Limb (tissue), 2 donors: ENCODE results near the gene TBL3.

Source experiments
- DNase-seq, 2 donors: peaks; one replicate each; pipeline ENCODE4 v3.0.0-alpha.2; 2016; ENCODE audit errors: extremely low spot score in 2 of 2

The TBL3 gene

DNA sequence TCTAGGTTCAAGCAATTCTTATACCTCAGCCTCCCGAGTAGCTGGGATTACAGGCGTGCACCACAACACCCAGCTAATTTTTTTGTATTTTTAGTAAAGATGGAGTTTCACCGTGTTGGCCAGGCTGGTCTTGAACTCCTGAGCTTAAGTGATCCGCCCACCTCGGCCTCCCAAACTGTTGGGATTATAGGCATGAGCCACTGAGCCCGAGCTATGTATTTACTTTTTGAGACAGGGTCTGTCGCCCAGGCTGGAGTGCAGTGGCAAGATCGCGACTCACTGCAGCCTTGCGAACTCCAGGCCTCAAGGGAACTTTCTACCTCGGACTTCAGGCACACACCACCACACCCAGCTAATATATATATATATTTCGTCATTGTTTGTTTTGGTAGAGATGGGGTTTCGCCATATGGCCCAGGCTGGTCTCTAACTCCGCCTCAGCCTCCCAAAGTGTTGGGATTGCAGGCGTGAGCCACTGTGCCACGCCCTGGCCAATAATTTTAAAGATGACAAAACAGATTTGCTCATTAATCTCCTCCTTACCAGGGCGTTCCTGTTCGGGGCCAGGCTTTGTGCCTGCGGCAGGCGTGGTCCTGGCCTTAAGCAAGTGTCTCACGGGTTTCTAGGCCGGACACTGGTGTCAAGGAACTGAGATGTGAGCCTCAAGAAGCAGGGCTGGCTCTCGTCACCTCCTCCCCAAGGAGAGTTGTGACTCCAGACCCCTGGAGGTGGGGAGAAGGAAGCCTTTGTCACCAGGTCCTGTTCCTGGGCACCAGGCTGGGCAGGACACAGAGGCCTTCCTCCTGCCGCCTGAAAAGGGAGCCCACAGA, 43.5 kb downstream of the TBL3 start:
- no peak for DNase-seq

DNA sequence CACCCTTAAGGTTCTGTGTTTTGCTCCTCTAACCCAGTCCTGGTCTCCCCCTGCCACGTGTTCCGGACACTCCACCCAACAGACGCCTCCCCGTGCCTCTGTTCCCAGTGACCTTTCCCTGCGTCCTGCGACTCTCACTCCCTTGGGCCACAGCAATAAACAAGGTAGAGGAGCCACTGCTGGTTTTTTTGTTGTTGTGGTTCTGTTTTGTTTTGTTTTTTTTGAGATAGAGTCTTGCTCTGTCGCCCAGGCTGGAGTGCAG, 44.0 kb downstream of the TBL3 start:
- DNase-seq = no peak

DNA sequence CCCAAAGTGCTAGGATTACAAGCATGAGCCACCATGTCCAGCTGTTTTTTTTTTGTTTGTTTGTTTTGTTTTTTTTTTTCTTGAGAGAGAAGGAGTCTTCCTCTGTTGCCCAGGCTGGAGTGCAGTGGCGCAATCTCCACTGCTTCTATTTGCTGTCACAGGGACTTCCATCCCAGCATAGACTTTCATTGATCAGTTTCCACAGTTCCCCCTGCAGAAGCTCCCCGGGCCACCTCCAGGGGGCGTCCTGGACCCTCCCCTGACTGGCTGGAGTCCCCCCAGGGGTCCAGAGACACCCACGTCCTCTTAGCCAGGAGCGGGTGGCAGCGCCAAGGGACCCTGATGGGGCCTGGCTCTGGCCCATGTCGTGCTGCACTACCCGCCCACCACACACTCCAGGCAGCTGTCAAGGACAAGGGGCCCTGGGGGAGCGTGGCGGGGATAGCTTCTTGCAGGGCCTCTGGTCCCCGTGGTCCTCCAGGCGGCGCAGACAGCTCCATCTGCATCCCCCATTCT, 44.6 kb downstream of the TBL3 start:
- no peak for DNase-seq

DNA sequence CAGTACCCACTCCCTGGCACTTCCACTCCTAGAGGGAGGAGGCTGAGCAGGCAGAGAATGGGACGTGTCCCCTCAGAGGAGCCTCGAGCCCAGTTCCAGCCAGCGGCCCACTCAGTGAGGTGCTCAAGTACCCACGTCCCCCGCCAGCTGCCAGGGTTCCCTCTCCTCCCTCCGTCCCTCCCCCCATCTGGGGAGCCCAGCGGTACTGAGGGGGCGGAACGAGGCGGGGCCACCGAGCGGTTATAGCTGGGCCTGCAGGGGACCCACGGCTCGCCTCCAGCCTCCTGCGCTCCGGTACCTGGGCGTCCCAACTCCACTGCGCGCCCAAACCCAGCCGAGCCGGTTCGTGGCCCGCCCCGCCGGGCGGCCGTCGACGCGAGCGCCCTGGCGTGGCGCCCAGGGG, 47.7 kb downstream of the TBL3 start, which contains the start of gene NPW:
TSS of gene NPW (plus strand) at position 268 of the 403 bp plus-strand sequence.
- peak in 1 of 2 donors; percentile 71 for DNase-seq

DNA sequence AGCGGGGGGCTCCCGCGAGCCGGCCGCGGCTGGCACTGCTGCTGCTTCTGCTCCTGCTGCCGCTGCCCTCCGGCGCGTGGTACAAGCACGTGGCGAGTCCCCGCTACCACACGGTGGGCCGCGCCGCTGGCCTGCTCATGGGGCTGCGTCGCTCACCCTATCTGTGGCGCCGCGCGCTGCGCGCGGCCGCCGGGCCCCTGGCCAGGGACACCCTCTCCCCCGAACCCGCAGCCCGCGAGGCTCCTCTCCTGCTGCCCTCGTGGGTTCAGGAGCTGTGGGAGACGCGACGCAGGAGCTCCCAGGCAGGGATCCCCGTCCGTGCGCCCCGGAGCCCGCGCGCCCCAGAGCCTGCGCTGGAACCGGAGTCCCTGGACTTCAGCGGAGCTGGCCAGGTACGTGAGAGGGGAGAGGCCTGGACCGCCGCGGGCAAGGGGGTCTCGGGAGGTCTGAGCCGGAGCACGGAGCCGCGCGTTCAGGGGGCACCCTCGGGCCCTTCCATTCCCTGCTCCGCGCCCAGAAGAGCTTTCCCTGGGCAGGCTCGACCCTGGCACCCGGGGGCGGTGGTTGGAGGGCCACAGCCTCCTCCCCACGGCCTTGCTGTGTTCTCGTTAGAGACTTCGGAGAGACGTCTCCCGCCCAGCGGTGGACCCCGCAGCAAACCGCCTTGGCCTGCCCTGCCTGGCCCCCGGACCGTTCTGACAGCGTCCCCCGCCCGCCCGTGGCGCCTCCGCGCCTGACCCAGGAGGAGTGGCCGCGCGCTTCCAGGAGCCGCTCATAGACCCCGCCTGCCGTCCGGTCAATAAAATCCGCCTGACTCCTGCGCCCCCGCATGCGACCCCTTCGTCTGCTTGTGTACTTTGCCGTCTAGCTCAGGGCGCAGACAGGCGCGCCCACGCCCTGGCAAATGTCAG, 48.3 kb downstream of the TBL3 start:
- DNase-seq = no peak

DNA sequence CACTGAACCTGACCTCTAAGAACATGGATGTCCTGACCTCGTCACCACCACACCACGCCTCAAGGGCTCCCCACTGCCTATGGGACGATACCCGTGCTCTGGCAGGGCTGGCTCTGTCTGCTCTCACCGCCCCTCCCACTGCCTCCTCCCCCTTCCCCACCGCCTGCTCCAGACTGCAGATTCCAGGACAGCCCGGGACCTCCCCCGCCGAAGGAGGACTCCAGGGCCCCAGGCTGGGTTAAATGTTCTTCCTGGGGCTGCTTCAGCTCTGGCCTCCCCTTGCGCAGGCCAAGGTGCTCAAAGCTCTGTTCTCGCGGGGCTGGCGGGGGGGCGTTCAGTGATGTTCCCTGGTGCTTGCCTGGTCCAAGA, 50.9 kb downstream of the TBL3 start:
- DNase-seq = no peak

DNA sequence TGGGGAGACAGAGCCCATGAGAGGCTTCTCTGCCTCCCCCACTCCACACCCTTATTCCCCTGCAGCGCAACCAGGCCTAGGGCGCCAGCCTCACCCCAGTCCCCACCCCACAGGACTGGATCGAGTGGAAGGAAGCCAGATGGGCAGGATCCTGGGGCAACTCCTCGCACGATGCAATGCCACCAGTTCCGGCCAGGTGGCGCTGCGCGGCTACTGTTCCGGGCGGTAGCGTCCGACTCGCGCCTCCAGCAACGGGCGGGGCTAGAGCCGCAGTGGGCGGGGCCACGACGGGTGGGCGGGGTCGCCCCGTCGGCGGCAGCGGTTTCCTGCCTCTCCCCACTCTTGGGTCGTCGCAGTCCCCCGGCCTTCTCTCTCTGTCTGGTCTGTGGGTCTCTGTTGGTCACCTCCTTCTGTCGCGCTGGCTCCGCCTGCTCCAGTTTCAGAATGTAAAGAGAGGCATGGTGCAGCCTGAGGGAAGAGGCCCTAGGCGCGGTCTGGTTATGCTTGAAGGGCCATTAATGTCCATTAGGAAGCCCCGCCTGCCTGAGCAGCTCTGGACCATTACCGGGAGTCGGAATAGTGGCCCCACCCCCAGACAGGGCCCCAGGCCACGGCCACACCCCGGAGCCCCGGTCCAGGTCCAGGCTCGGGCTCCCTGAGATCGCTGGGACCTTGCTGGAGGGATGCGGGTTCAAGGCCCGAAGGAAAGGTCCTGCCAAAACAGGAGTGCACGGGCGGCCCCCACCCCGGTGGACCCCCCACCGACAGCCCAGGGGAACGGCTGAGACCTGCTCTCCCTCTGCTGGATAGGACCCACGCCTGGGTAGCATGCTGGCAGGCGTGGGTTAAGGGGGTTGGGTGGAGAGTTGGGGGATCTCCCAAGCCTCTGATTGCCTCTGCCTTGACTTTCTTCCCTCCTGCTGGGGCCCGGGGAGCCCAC, 51.5 kb downstream of the TBL3 start:
- peak; percentile 90 to 97 for DNase-seq

DNA sequence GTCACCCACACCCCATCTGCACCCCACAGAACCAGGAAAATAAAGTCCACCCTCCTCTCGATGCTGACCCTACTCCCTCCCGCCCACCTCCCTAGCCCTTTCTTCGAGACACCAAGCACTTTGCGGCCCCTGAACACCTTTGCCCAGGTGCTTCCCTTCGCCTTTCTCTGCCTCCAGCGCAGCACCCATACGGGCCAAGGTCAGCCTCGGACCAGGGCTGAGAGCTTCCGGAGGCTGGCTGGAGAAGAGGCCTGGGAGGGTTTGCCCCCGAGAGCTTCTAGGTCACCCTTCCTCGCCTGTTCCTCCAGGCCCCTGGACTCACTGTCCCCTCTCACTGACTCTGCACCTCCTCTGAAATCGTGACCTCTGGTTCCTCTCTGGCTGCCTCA, 52.2 kb downstream of the TBL3 start:
- no peak for DNase-seq

DNA sequence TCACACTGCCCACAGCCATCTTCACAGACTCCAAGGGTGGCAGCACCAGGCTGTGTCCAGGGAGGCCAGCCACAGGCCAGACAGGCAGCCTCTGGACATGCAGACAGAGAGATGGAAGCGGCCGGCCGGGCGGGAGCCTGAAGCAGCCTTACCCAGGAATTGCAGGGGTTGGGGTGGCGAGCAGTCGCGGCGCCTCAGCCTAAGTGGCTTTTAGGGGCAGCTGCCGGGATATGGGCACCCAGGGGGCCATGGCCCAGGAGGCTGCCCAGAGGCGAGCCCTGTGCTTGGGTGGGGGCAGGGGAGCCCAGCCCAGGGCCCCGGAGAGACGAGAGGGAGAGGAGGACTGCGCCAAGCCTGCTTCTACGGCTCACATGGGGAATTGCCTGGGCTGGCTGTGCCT, 53.4 kb downstream of the TBL3 start:
- DNase-seq = peak in 1 of 2 donors; percentile 26

DNA sequence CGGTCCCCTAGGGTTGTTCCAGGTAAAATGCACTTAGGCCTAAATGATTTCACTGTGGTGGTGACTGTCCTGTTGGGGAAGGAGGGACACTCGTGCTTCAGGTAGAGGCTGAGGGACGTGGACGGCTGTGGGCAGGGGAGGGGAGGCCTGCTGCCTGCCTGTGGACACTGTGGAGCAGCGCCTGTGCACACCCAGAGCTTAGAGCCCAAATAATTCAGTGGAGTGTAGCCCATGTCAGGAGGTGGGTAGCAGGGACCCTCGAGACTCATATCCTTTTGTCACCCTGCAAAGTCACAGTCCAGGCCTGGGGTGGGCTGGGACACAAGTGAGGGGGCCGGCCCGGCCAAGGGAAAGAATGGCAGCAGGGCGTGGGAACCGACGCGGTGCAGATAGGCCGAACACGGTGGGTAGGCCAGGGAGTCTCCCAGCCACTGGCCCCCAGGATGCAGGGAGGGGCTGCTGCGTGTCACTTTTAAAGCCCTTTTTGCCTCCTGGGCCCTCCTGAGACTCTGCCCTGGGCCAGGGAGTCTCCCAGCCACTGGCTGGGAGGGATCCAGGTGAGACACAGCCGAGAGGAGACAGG, 54.1 kb downstream of the TBL3 start:
- DNase-seq = peak in 1 of 2 donors; percentile 39

DNA sequence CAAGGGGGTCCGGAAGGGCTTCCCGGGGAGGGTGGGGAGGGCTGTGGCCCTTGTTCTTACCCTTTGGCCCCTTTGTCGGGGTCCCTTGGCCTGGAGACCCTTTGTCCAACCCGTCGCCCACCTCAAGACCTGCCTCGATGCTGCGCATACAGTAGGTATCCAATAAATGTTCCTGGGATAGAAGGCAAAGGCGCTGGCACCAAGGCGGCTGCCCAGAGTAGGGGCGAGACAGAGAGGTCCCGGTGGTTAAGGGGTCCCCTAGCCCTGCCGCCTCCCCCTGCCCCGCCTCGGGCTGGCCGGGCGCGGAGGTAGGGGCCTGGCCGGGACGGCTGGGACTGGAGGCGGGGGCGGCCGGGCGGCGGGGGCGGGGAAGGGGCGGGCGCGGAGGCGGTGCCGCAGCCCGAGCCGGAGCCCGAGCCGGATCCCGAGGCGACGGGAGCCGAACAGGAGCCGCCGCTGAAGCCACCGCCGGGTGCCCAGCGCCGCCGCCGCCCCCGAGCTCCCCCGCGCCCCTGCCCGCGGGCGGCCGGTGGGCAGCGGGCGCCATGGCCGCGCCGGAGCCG, 54.7 kb downstream of the TBL3 start, which contains the start of gene NHERF2:
TSS of gene NHERF2 (plus strand) at position 442 of the 563 bp plus-strand sequence. CDS start at position 546, 104 bp downstream.
- peak in 1 of 2 donors; percentile 71 for DNase-seq

DNA sequence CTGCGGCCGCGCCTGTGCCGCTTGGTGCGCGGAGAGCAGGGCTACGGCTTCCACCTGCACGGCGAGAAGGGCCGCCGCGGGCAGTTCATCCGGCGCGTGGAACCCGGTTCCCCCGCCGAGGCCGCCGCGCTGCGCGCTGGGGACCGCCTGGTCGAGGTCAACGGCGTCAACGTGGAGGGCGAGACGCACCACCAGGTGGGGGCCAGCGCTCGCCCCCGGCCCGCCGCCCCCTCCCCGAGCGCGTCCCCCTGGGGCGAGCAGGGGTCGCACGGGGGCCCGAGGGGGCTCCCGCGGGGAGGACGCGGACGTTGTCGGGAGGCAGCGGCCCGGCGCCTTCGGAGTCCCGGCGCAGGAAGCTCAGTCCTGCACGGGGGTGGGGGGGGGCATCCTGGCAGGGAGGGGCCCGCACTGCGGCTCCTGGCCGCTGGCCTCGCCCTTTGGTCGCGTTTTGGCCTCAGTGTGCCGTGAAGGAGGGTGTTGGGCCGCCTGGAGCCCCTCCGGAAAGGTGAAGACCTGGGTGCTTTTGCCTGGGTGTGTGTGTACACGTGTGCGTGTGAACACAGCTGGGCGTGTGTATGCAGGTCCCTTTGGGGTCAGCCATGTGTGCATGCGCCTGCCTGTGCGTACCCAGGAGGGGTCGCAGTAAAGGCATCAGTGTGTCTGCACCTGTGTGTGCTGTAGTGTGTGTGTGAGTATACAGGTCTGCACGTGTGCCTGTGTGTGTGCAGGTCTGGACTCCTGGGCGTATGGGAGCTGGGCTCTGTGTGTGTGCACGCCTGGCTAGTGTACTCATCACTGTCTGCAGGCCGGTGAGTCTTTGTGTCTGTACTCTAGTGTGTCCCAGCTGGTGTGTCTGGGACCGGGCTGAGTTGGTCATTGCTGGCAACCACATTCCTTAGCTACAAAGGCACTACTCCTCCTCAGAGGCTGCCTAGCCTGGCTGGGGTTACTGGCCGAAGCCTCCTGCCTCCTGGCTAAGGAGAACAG, 55.5 kb downstream of the TBL3 start:
- peak in 1 of 2 donors; percentile 48 for DNase-seq

DNA sequence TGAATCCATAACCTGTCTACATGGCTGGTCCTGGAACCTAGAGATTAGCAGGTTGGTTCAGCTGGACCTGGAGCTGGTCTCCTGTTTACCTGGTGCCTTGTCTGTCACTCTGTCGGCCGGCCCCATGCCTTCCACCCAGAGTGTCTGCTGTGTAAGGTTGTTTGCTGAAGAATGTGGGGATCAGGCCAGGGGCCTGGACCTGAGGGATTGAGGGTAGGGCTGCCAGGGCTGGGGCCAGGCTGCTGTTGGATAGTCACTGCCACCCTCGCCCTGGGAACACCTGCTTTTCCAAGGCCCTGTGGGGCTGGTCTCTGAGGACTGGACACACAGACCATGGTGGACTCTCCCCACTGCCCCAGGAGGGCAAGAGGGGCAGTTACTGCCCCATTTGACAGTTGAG, 56.3 kb downstream of the TBL3 start:
- no peak for DNase-seq

DNA sequence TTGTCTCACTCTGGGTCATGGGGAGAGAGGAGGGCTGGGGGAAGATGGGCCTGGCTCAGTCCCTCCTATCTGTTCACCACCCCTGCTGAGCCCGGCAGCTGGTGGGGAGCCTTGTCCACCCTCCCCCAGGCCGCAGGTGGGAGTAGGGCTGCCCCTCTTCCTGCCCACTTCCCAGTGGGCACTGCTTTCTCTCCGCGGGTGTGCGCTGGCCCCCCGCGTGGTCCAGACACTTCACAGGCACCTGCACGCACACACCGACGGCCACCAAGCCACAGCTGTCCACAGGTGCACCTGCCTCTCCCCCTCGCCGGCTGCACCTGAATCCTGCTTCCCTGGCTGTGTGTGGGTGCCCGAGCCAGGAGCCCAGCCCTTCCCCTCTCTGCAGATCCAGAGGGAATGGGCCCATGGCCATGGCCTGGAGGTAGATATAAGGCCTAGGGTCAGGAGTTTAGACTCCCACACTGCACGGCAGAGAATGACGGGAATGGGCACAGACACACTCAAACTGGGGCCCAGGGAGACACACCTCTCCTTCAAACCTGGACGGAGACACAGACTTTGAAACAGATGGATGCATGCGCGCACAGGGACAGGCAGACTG, 56.9 kb downstream of the TBL3 start:
- DNase-seq = no peak

DNA sequence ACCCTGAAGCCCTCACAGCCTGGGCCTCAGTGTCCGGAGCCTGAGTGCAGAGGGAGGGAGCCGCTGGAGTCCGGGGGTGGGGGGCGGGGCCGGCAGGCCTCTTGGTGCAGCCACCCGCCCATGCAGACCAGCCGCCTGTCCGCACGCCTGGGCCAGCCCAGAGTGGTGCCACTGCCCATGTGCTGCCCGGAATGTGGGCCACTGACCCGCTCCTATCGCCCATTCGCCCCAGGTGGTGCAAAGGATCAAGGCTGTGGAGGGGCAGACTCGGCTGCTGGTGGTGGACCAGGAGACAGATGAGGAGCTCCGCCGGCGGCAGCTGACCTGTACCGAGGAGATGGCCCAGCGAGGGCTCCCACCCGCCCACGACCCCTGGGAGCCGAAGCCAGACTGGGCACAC, 57.5 kb downstream of the TBL3 start:
- DNase-seq = peak in 1 of 2 donors; percentile 26

DNA sequence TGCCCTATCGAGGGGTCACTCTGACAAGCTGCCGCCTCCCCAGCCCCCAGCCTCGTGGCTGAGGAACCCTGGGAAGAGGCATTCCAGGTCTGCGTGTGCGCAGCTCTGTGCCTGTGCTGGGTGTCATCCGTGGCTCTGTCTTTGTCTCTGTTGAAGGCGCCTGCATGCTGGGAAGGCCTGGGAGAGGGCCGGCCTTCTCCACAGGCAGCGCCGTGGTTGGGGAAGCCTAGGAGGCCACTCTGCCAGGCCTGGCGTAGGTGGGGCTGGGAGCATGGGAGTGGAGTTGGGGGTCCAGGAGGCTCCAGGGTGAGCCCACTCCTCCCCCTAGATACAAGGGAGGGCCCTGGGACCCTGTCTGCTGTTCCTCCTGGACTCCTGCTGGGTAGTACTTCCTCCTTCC, 58.2 kb downstream of the TBL3 start:
- DNase-seq = no peak

DNA sequence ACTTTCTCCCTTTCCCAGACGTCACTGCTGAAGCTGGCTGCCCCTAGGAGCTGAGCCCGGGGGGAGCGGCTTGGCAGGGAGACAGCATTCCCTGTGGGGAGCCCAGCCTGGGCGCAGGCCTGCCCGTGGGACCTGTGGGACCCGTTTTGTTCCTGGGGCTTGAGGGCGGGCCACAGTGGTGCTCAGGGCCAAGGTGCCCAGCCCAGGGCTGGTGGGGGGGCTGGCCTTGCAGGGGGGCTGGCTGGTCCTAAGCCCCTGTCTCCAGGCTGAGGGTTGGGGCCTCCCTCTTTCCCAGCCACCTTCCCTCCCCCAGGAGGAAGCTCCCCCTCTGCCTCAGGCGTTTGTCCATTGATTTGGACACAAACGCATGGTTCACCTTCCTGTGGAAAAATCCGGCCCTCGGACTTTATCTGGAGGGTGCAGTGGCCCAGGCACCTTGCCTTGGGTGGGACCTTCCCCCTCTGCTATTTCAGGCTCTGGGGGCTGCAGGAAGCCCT, 59.3 kb downstream of the TBL3 start:
- no peak for DNase-seq
